GM21825 (cell line): Measurements from ENCODE around the gene TP53TG5.

ENCODE experiments used
- ATAC-seq: cut with Tn5 transposase; IDR thresholded peaks from one replicate; pipeline ENCODE4 v1.9.1; 2021; ENCODE audit warnings: mild to moderate bottlenecking, moderate library complexity; ENCODE audit not compliant: unreplicated experiment

Gene TP53TG5

GRCh38 chr20:45347936-45348778, 30.0 kb downstream of the TP53TG5 start, which contains the start of gene SDC4:
TSS of gene SDC4 (minus strand) at chr20:45348424. CDS start at chr20:45348384, 40 bp downstream.
- ATAC-seq = no peak

DNA sequence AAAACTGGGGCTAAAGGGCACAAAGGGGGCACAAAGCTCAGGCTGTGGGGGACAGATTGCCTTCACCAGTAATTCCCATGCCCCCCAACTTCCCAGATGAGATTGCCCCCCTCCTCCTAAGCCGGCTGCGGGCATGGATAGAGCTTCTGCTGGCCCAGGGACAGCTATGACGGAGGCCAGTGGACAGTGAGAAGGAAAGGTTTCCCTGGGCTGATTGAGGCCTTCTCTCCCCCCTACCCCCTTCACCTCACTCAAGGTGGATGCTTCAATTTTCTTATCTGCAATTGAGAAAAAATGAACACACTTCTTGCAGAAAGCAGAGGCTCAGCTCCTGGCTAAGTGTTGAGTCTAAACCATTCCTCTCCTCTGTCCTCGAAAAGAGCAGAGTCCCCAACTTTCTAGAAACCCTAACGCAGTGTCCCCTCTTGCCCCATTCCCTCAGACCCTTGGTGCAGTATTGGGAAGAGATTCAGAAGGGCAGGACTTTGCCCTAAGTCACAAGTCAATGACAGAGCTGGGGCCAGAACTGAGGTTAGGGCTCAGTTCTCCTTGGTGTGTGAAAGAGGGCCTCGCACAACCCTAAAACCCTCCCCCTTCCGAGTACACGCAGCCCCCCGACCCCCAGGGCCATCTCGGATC, 30.7 kb downstream of the TP53TG5 start:
- no peak for ATAC-seq

DNA sequence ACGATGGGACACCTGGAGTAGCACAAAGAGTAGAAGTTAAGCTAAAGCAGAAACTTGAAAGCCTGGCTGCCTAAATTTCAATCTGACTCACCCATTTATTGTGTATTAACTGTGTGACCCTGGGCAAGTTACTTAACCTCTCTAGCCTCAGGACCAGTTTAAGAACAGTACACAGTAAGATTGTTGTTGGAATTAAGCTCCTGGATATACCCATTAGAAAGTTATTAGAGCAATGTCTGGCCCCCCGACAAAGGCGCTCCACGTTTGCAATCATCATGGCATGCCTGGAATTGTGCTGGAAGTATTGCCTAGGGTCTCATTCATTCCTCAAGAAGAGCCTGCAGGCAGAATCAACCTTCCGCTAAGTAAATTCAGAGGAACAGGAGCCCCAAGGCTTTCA, 31.3 kb downstream of the TP53TG5 start:
- ATAC-seq = no peak

DNA sequence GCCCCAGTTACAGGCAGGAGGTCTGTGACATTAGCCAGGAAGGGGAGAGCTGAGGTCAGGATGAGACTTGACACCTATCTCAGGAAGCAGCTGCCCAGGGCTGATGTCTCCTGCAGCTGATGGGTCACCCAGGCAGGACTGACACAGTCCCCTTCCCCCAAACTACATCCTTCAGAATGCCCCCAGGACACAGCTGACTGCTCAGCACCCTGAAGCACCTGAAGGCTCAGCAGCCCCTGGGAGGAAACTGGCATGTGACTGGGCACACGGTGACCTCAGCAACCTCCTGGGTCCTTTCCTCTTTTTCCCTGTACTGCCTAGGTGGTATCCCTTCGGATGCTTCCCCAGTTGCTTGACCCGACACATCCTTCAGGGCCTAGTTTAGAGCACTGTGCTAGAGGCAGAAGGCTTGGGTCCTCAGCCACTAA, 31.8 kb downstream of the TP53TG5 start:
- no peak for ATAC-seq

- no peak for ATAC-seq
Observed at GRCh38 chr20:45345104-45345936, 32.8 kb downstream of the TP53TG5 start.

DNA sequence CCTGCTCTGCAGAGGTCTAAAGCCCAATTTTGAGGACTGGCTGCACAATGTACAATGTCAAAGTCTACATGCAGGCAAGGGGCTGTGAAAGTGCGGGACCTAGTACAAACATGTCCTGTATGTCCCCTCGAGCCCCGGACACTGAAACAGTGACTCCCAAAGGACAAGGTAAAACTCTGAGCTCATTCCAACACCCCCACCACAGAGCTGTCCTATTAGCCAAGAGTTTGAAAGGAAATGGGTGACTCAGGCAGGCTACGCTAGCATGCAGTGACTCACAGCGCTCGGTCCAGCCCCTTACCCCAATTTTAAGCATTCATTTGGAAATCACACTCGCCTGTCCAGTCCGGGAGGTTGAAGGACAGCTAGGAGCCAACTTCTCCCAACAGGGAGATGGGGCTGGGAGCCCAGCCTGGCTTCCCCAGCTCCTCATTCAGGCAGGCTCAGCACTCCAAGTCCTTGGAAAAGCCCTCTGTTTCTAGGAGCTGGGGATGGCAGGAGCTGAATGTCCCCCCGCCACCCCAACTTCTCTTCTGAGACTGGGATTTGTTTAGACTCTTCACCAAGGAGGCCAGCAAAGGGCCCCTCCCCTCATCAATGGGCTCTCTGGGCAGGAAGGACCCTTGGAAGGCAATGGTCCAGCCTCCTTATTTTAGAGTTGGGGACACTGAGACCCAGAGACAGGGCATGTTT, 33.8 kb downstream of the TP53TG5 start:
- ATAC-seq = no peak

GRCh38 chr20:45343532-45344167, 34.5 kb downstream of the TP53TG5 start:
- ATAC-seq = no peak

- ATAC-seq = no peak
Observed at GRCh38 chr20:45342855-45343531, 35.1 kb downstream of the TP53TG5 start.

- ATAC-seq = no peak
Observed at GRCh38 chr20:45341939-45342854, 35.9 kb downstream of the TP53TG5 start.

GRCh38 chr20:45341579-45341938, 36.6 kb downstream of the TP53TG5 start:
- ATAC-seq = no peak

GRCh38 chr20:45340951-45341350, 37.2 kb downstream of the TP53TG5 start:
- ATAC-seq = no peak

- no peak for ATAC-seq
Observed at GRCh38 chr20:45340236-45340847, 37.8 kb downstream of the TP53TG5 start.

DNA sequence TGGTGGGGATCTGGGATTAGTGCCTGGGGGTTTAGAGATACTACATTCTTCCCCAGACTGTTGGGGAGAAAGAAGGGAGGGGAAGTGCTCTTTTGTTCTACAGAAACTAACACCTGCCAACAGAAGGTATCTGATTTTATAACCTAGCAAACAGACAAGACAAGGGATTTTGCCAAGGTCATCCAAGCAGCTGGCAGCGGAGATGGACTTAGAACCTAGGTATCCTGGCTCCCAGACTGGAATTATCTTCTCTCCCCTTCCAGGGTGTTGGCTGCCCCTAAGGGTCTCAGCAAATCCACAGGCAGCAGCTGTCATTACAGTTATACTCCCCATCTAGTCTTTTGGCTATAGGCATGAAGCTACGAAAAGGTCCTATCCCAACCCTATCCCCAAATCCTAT, 38.3 kb downstream of the TP53TG5 start:
- ATAC-seq = no peak

- ATAC-seq = no peak
Observed at GRCh38 chr20:45339084-45339483, 39.0 kb downstream of the TP53TG5 start.

- ATAC-seq = no peak
Observed at GRCh38 chr20:45338121-45339030, 39.7 kb downstream of the TP53TG5 start.

- ATAC-seq = no peak
Observed at GRCh38 chr20:45337367-45338120, 40.6 kb downstream of the TP53TG5 start.
